HepG2 (cell line): ENCODE data around the gene PPP2R2C. TPM values are rescaled to one million over a fixed set of nuclear protein-coding genes. Genes with fewer than 3 reads are reported as not detected.

Experiments used
- ISL2 ChIP-seq: sonication (generic); formaldehyde crosslinking; IDR thresholded peaks from 2 replicates; pipeline ENCODE4 v1.5.0; 2020; ENCODE audit warnings: missing genetic modification reagents
- MAFF ChIP-seq: IDR thresholded peaks from 2 replicates; pipeline ENCODE4 v1.6.1; 2011; ENCODE audit warnings: low read depth, low read length, improper control_type of control experiment
- ZFAT ChIP-seq: sonication (generic); formaldehyde crosslinking; conservative IDR thresholded peaks from 2 replicates; pipeline ENCODE4 v1.8.1; 2023; ENCODE audit warnings: missing genetic modification reagents, inconsistent platforms
- ZFP37 ChIP-seq: sonication (generic); formaldehyde crosslinking; IDR thresholded peaks from 2 replicates; pipeline ENCODE4 v1.4.0; 2020; ENCODE audit warnings: missing genetic modification reagents, borderline replicate concordance
- ZNF18 ChIP-seq: sonication (generic); formaldehyde crosslinking; IDR thresholded peaks from 2 replicates; pipeline ENCODE4 v1.8.0; 2022; ENCODE audit warnings: mild to moderate bottlenecking, missing genetic modification reagents; ENCODE audit not compliant: insufficient replicate concordance
- ZNF180 ChIP-seq: sonication (generic); formaldehyde crosslinking; IDR thresholded peaks from 2 replicates; pipeline ENCODE4 v1.4.0; 2020; ENCODE audit warnings: low read depth, missing genetic modification reagents, borderline replicate concordance
- ZNF451 ChIP-seq: sonication (generic); formaldehyde crosslinking; IDR thresholded peaks from 2 replicates; pipeline ENCODE4 v1.5.0; 2020; ENCODE audit warnings: mild to moderate bottlenecking, missing genetic modification reagents
- ZNF615 ChIP-seq: sonication (generic); formaldehyde crosslinking; IDR thresholded peaks from 2 replicates; pipeline ENCODE4 v1.5.0; 2020; ENCODE audit warnings: mild to moderate bottlenecking, missing genetic modification reagents, borderline replicate concordance
- ZNF800 ChIP-seq: sonication (generic); formaldehyde crosslinking; IDR thresholded peaks from 2 replicates; pipeline ENCODE4 v1.4.0; 2020; ENCODE audit warnings: missing genetic modification reagents
- polyA plus RNA-seq, 8 experiments: library from polyadenylated mRNA; depleted of rRNA in 3 of 8; stranded (reverse) in 7 of 8; unstranded in 1 of 8; fragments of >200 nt; fragmentation: Illumina TruSeq in 4 of 8; extraction: Trizol in 4 of 8; gene quantifications; 2 replicates each; pipeline versions ENCODE4 v1.2.1 to v1.2.3, GENCODE V29; 2011 to 2016; ENCODE audit warnings: low read depth in 4 of 8, missing spikeins in 1 of 8, mixed read lengths in 1 of 8; ENCODE audit not compliant: insufficient read depth in 1 of 8
- total RNA-seq, 5 experiments: library from RNA; depleted of rRNA; stranded (reverse); fragments of >200 nt; fragmentation: Illumina TruSeq; extraction: Trizol; gene quantifications; 2 replicates each; pipeline ENCODE4 v1.2.3, GENCODE V29; 2016; ENCODE audit warnings: low read depth in 1 of 5
- TF ChIP-seq, protein P1 (sequence below): IDR thresholded peaks from 2 replicates; pipeline ENCODE4 v1.4.0; 2020; ENCODE audit warnings: mild to moderate bottlenecking, missing genetic modification reagents
- TF ChIP-seq, protein P2 (sequence below), 2 experiments: fragments of 450-650 bp in 1 of 2; sonication (generic) in 1 of 2; formaldehyde crosslinking in 1 of 2; IDR thresholded peaks; 2 replicates each; pipeline versions ENCODE4 v1.6.1 to v1.8.0; 2016 to 2022; ENCODE audit warnings: antibody characterized with exemption in 1 of 2, mild to moderate bottlenecking in 1 of 2, missing genetic modification reagents in 1 of 2

PPP2R2C gene
- total and polyA plus RNA-seq, 2 of the 13 experiments (the other 11 are each of a cell fraction or from before 2014, with no cell fraction given) = 0.60 to 8.6 TPM

DNA sequence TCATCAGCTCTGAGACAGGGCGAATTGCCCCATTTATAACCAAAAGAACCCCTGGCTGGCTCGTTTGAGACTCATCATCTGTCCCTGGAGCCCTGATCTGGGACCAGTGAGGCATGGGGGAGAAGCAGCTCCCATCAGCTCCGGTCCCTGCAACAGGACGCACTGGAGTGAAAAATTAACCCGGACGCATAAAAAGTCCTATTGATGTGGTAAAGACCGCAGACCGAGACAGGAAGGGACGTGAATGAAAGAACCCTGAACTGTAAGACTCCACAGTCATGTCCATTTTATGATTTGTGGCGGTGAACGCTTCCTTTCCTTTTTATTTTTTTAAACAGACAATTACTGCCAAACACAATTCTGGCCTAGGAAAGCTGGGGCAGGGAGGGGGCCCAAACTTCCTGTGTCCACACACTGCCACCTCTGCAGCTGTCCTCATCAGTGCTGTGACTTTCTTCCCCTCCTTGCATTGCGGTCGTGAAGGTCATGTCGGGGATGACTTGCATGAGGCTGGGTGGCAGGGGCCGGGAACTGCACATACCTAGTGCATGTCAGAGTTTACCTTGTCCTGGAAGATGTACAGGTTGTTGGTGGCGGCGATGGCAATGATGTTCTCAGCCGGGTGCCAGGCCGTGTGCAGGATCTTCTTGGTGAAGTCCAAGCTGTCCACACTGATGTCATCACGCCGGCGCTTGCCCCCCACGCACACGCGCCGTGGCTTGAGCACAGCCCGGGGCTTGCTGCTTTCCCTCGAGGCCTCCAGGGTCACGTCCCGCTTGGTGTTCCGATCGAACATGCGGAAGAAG lies 149.4 kb downstream of the PPP2R2C start (continued):
- TF ChIP-seq, protein P1, sequence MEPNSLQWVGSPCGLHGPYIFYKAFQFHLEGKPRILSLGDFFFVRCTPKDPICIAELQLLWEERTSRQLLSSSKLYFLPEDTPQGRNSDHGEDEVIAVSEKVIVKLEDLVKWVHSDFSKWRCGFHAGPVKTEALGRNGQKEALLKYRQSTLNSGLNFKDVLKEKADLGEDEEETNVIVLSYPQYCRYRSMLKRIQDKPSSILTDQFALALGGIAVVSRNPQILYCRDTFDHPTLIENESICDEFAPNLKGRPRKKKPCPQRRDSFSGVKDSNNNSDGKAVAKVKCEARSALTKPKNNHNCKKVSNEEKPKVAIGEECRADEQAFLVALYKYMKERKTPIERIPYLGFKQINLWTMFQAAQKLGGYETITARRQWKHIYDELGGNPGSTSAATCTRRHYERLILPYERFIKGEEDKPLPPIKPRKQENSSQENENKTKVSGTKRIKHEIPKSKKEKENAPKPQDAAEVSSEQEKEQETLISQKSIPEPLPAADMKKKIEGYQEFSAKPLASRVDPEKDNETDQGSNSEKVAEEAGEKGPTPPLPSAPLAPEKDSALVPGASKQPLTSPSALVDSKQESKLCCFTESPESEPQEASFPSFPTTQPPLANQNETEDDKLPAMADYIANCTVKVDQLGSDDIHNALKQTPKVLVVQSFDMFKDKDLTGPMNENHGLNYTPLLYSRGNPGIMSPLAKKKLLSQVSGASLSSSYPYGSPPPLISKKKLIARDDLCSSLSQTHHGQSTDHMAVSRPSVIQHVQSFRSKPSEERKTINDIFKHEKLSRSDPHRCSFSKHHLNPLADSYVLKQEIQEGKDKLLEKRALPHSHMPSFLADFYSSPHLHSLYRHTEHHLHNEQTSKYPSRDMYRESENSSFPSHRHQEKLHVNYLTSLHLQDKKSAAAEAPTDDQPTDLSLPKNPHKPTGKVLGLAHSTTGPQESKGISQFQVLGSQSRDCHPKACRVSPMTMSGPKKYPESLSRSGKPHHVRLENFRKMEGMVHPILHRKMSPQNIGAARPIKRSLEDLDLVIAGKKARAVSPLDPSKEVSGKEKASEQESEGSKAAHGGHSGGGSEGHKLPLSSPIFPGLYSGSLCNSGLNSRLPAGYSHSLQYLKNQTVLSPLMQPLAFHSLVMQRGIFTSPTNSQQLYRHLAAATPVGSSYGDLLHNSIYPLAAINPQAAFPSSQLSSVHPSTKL (CRISPR knock-in tag) = peak; percentile 73
- TF ChIP-seq ZFAT (CRISPR knock-in tag) = no peak
- TF ChIP-seq ZNF615 (CRISPR knock-in tag) = no peak
- no peak for TF ChIP-seq ZNF18 (CRISPR knock-in tag)
- no peak for TF ChIP-seq ZNF800
- TF ChIP-seq MAFF = no peak
- TF ChIP-seq, protein P2, sequence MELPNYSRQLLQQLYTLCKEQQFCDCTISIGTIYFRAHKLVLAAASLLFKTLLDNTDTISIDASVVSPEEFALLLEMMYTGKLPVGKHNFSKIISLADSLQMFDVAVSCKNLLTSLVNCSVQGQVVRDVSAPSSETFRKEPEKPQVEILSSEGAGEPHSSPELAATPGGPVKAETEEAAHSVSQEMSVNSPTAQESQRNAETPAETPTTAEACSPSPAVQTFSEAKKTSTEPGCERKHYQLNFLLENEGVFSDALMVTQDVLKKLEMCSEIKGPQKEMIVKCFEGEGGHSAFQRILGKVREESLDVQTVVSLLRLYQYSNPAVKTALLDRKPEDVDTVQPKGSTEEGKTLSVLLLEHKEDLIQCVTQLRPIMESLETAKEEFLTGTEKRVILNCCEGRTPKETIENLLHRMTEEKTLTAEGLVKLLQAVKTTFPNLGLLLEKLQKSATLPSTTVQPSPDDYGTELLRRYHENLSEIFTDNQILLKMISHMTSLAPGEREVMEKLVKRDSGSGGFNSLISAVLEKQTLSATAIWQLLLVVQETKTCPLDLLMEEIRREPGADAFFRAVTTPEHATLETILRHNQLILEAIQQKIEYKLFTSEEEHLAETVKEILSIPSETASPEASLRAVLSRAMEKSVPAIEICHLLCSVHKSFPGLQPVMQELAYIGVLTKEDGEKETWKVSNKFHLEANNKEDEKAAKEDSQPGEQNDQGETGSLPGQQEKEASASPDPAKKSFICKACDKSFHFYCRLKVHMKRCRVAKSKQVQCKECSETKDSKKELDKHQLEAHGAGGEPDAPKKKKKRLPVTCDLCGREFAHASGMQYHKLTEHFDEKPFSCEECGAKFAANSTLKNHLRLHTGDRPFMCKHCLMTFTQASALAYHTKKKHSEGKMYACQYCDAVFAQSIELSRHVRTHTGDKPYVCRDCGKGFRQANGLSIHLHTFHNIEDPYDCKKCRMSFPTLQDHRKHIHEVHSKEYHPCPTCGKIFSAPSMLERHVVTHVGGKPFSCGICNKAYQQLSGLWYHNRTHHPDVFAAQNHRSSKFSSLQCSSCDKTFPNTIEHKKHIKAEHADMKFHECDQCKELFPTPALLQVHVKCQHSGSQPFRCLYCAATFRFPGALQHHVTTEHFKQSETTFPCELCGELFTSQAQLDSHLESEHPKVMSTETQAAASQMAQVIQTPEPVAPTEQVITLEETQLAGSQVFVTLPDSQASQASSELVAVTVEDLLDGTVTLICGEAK (IDR thresholded peaks at IDR 0.05) = no peak
- TF ChIP-seq, protein P2 (CRISPR knock-in tag; IDR thresholded peaks at IDR 0.05) = no peak
- peak; percentile 64; the same call in 1 of the 2 replicates for TF ChIP-seq ISL2 (CRISPR knock-in tag)
- TF ChIP-seq ZNF180 (CRISPR knock-in tag) = no peak
- TF ChIP-seq ZNF451 (CRISPR knock-in tag) = no peak
- TF ChIP-seq ZFP37 (CRISPR knock-in tag) = no peak
